Stimulated activated effector memory CD8-positive, alpha-beta T cell treated with anti-CD3 and anti-CD28 coated beads, Interleukin-12 subunit alpha, Interleukin-12 subunit beta, amount 100 ng/mL, for 72 hours (primary cell): ENCODE data around the gene CDC14A.

ENCODE experiments used
- ATAC-seq: fragments of 150-1000 bp; cut with Tn5 transposase; 2 replicates; pipeline ENCODE4 v1.10.0; 2021
- DNase-seq, 2 donors: peaks; one replicate each; pipeline ENCODE4 v3.0.0; 2021 to 2022; ENCODE audit warnings: low spot score in 2 of 2
- H3K27ac Mint-ChIP-seq: one replicate; pipeline ENCODE4 v1.8.0; 2022; ENCODE audit warnings: mild to moderate bottlenecking, mixed read lengths
- H3K36me3 Mint-ChIP-seq: one replicate; pipeline ENCODE4 v1.8.0; 2022; ENCODE audit warnings: mild to moderate bottlenecking, mixed read lengths
- H3K4me1 Mint-ChIP-seq: one replicate; pipeline ENCODE4 v1.8.0; 2022; ENCODE audit warnings: mixed read lengths
- H3K4me3 Mint-ChIP-seq: one replicate; pipeline ENCODE4 v1.8.0; 2022; ENCODE audit warnings: mild to moderate bottlenecking, mixed read lengths
- H3K9me3 Mint-ChIP-seq: one replicate; pipeline ENCODE4 v1.8.0; 2022; ENCODE audit warnings: mixed read lengths

Gene CDC14A

GRCh38 chr1:100482748-100483147 is 130.4 kb downstream of the CDC14A start:
- DNase-seq (no peak), ATAC-seq (no peak)
- H3K27ac Mint-ChIP-seq, result no peak overlapping the region
- peaks cover 47% of the 10 kb centered on the region for H3K36me3 Mint-ChIP-seq
- H3K9me3 Mint-ChIP-seq, result no peaks in the 10 kb centered on the region
- H3K4me3 Mint-ChIP-seq, result no peak overlapping the region
- peaks cover 6% of the 10 kb centered on the region for H3K4me1 Mint-ChIP-seq

GRCh38 chr1:100483230-100483629 is 130.9 kb downstream of the CDC14A start:
- Mint-ChIP-seq H3K9me3 (no peaks in the 10 kb centered on the region), H3K4me3 (no peak overlapping the region), H3K36me3 (peaks cover 49% of the 10 kb centered on the region), H3K4me1 (peaks cover 6% of the 10 kb centered on the region), H3K27ac (no peak overlapping the region)
- no peak for ATAC-seq
- DNase-seq, result no peak

- Mint-ChIP-seq H3K27ac (peak overlapping the region; percentile 77), H3K4me3 (no peak overlapping the region), H3K36me3 (peaks cover 48% of the 10 kb centered on the region), H3K4me1 (peaks cover 10% of the 10 kb centered on the region), H3K9me3 (no peaks in the 10 kb centered on the region)
- DNase-seq (no peak), ATAC-seq (no peak)
Measured at GRCh38 chr1:100485855-100486258, 133.6 kb downstream of the CDC14A start.

- Mint-ChIP-seq H3K27ac (no peak overlapping the region), H3K36me3 (peaks cover 55% of the 10 kb centered on the region), H3K4me3 (no peak overlapping the region), H3K4me1 (peaks cover 12% of the 10 kb centered on the region), H3K9me3 (no peaks in the 10 kb centered on the region)
- no peak for DNase-seq
- no peak for ATAC-seq
Measured at GRCh38 chr1:100494393-100495084, 142.2 kb downstream of the CDC14A start.

- DNase-seq (no peak), ATAC-seq (no peak)
- H3K9me3 Mint-ChIP-seq, result no peaks in the 10 kb centered on the region
- no peak overlapping the region for H3K4me3 Mint-ChIP-seq
- H3K27ac Mint-ChIP-seq, result peak overlapping the region; percentile 51
- H3K4me1 Mint-ChIP-seq, result peaks cover 8% of the 10 kb centered on the region
- H3K36me3 Mint-ChIP-seq, result peaks cover 75% of the 10 kb centered on the region
Measured at GRCh38 chr1:100496896-100497295, 144.6 kb downstream of the CDC14A start.

- ATAC-seq, result no peak
- no peak overlapping the region for H3K4me3 Mint-ChIP-seq
- DNase-seq, result no peak
- H3K27ac Mint-ChIP-seq, result peak overlapping the region; percentile 51
- H3K36me3 Mint-ChIP-seq, result peaks cover 78% of the 10 kb centered on the region
- no peaks in the 10 kb centered on the region for H3K9me3 Mint-ChIP-seq
- H3K4me1 Mint-ChIP-seq, result peaks cover 8% of the 10 kb centered on the region
Measured at GRCh38 chr1:100497796-100498195, 145.5 kb downstream of the CDC14A start.

- H3K9me3 Mint-ChIP-seq, result no peaks in the 10 kb centered on the region
- peaks cover 77% of the 10 kb centered on the region for H3K36me3 Mint-ChIP-seq
- H3K4me3 Mint-ChIP-seq, result no peak overlapping the region
- DNase-seq, result no peak
- H3K4me1 Mint-ChIP-seq, result peaks cover 8% of the 10 kb centered on the region
- no peak for ATAC-seq
- peak overlapping the region; percentile 43 for H3K27ac Mint-ChIP-seq
Measured at GRCh38 chr1:100499194-100499811, 147.0 kb downstream of the CDC14A start.

- H3K9me3 Mint-ChIP-seq, result no peaks in the 10 kb centered on the region
- DNase-seq (no peak), ATAC-seq (no peak)
- H3K36me3 Mint-ChIP-seq, result peaks cover 71% of the 10 kb centered on the region
- H3K4me1 Mint-ChIP-seq, result peaks cover 8% of the 10 kb centered on the region
- no peak overlapping the region for H3K27ac Mint-ChIP-seq
- H3K4me3 Mint-ChIP-seq, result no peak overlapping the region
Measured at GRCh38 chr1:100502052-100502792, 149.9 kb downstream of the CDC14A start.

GRCh38 chr1:100506217-100506616 is 153.9 kb downstream of the CDC14A start:
- Mint-ChIP-seq H3K4me3 (no peak overlapping the region), H3K36me3 (peaks cover 45% of the 10 kb centered on the region), H3K9me3 (no peaks in the 10 kb centered on the region), H3K27ac (no peak overlapping the region), H3K4me1 (no peaks in the 10 kb centered on the region)
- ATAC-seq (no peak), DNase-seq (no peak)

- Mint-ChIP-seq H3K36me3 (peaks cover 29% of the 10 kb centered on the region), H3K4me1 (no peaks in the 10 kb centered on the region), H3K27ac (no peak overlapping the region), H3K4me3 (no peak overlapping the region), H3K9me3 (no peaks in the 10 kb centered on the region)
- no peak for DNase-seq
- no peak for ATAC-seq
Measured at GRCh38 chr1:100510451-100510850, 158.1 kb downstream of the CDC14A start.

- H3K4me3 Mint-ChIP-seq, result no peak overlapping the region
Measured at GRCh38 chr1:100511058-100511457, 158.8 kb downstream of the CDC14A start.

GRCh38 chr1:100511773-100512172 is 159.5 kb downstream of the CDC14A start:
- no peaks in the 10 kb centered on the region for H3K9me3 Mint-ChIP-seq
- H3K27ac Mint-ChIP-seq, result no peak overlapping the region
- H3K4me1 Mint-ChIP-seq, result no peaks in the 10 kb centered on the region
- no peak for ATAC-seq
- DNase-seq, result no peak
- H3K4me3 Mint-ChIP-seq, result no peak overlapping the region
- peaks cover 28% of the 10 kb centered on the region for H3K36me3 Mint-ChIP-seq

More at GRCh38 chr1:100511058-100511457, 158.8 kb downstream of the CDC14A start:
- Mint-ChIP-seq H3K9me3 (no peaks in the 10 kb centered on the region), H3K4me1 (no peaks in the 10 kb centered on the region), H3K27ac (no peak overlapping the region), H3K36me3 (peaks cover 28% of the 10 kb centered on the region)
- DNase-seq, result no peak
- no peak for ATAC-seq

GRCh38 chr1:100512803-100513352 is 160.6 kb downstream of the CDC14A start:
- peaks cover 26% of the 10 kb centered on the region for H3K36me3 Mint-ChIP-seq
- DNase-seq (no peak), ATAC-seq (peak; percentile 55)
- no peak overlapping the region for H3K27ac Mint-ChIP-seq
- no peaks in the 10 kb centered on the region for H3K4me1 Mint-ChIP-seq
- no peaks in the 10 kb centered on the region for H3K9me3 Mint-ChIP-seq
- H3K4me3 Mint-ChIP-seq, result no peak overlapping the region

- DNase-seq (no peak), ATAC-seq (no peak)
- Mint-ChIP-seq H3K9me3 (no peaks in the 10 kb centered on the region), H3K36me3 (peaks cover 34% of the 10 kb centered on the region), H3K4me1 (no peaks in the 10 kb centered on the region), H3K27ac (peak overlapping the region; percentile 26), H3K4me3 (no peak overlapping the region)
Measured at GRCh38 chr1:100516857-100517256, 164.6 kb downstream of the CDC14A start.

GRCh38 chr1:100517515-100517914 is 165.2 kb downstream of the CDC14A start:
- DNase-seq (no peak), ATAC-seq (no peak)
- Mint-ChIP-seq H3K4me3 (no peak overlapping the region), H3K9me3 (no peaks in the 10 kb centered on the region), H3K36me3 (peaks cover 34% of the 10 kb centered on the region), H3K27ac (peak overlapping the region; percentile 26), H3K4me1 (no peaks in the 10 kb centered on the region)
